Body of pancreas (tissue), 4 donors: ENCODE data around the gene BPIFA2. TPM values are rescaled to one million over a fixed set of nuclear protein-coding genes. Genes with fewer than 3 reads are reported as not detected.
"Not testable (repeated sequence)": the region's sequence is repeated elsewhere in the genome, so short reads cannot be mapped to it uniquely, and the experiment has no call there.

ENCODE experiments used
- ATAC-seq: fragments of 150-250 bp; one replicate; pipeline ENCODE4 v1.9.1; 2016
- DNase-seq, 4 donors: peaks; one replicate each; pipeline ENCODE4 v3.0.0-alpha.2; 2019
- H3K27ac ChIP-seq, 4 donors: fragments of 200-600 bp; sonication (generic); 1 replicate in 3 of 4; 2 replicates in 1 of 4; pipeline versions ENCODE4 v1.5.1 to v1.6.1; 2016 to 2019; ENCODE audit warnings: mild to moderate bottlenecking in 1 of 4, mixed read lengths in 1 of 4, moderate library complexity in 1 of 4
- H3K27me3 ChIP-seq, 2 donors: fragments of 200-600 bp; sonication (generic); one replicate each; pipeline ENCODE4 v1.6.0; 2016; ENCODE audit warnings: mild to moderate bottlenecking in 1 of 2
- H3K36me3 ChIP-seq, 2 donors: fragments of 200-600 bp; sonication (generic); replicated peaks in 1 of 2; 2 replicates each; pipeline ENCODE4 v1.5.1; 2016; ENCODE audit warnings: low read depth in 2 of 2; ENCODE audit not compliant: insufficient read depth in 1 of 2
- H3K4me1 ChIP-seq: fragments of 200-600 bp; sonication (generic); one replicate; pipeline ENCODE4 v1.6.0; 2016
- H3K4me3 ChIP-seq, 2 donors: fragments of 200-600 bp; sonication (generic); 1 replicate in 1 of 2; 2 replicates in 1 of 2; pipeline ENCODE4 v1.5.1; 2016 to 2019
- H3K9me3 ChIP-seq, 3 donors: fragments of 200-600 bp; sonication (generic); 1 replicate in 2 of 3; 2 replicates in 1 of 3; pipeline ENCODE4 v1.5.1; 2016
- POLR2A ChIP-seq, 3 donors: fragments of 450-650 bp; IDR thresholded peaks; one replicate each; pipeline ENCODE4 v1.6.1; 2016; ENCODE audit warnings: antibody characterized with exemption in 3 of 3, mild to moderate bottlenecking in 2 of 3
- WGBS, 2 donors: methylation state at CpG; one replicate each; pipeline ENCODE4 v1.1.5; 2017; 5-methylcytosine and 5-hydroxymethylcytosine counted together
- intact Hi-C: fragments of 100-400 bp; cut with DNase I; formaldehyde crosslinking; loops from one replicate; pipeline ENCODE4 v1.15.1; 2023
- total RNA-seq, 2 donors: library from RNA; depleted of rRNA; stranded (reverse); fragments of >200 nt; gene quantifications; one replicate each; pipeline ENCODE4 v1.1.0, GENCODE V29; 2016
- TF ChIP-seq, protein P1 (sequence below), 7 experiments: fragments of 450-650 bp in 4 of 7; fragments of 200-600 bp in 3 of 7; sonication (generic) in 3 of 7; IDR thresholded peaks; one replicate each; pipeline ENCODE4 v1.5.1; 2016 to 2019; ENCODE audit warnings: antibody characterized with exemption in 7 of 7

BPIFA2 gene
- total RNA-seq, 2 donors from 2014 or later: not detected

DNA sequence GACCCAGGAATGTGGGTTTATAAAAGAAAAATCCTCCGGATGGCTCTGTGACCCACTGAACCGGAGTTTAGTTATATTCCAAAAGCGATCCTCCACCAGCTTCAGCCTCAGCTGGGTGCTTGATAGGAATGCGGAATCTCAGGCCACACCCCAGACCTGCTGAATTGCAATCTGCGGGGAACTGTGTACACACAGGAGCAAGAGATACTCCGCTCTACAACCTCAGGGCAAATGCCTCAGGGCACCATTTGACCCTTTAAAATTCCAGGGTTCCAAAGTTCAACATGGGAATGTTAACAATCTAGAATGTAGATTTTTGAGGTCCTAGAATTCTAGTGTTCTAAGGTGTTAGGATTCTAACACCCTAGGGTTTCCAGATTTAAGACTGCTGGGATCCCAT, 10.8 kb downstream of the BPIFA2 start:
- Histone ChIP-seq H3K4me1 (no peaks in the 10 kb centered on the region), H3K27me3 (no peaks in the 10 kb centered on the region), H3K9me3 (no peaks in the 10 kb centered on the region), H3K36me3 (no peaks in the 10 kb centered on the region), H3K4me3 (no peak overlapping the region), H3K27ac (no peak overlapping the region)
- no peak for DNase-seq
- 69 to 72% methylated on average over 5 to 6 of the region's 6 CpGs for WGBS, 2 donors
- TF ChIP-seq, protein P1, sequence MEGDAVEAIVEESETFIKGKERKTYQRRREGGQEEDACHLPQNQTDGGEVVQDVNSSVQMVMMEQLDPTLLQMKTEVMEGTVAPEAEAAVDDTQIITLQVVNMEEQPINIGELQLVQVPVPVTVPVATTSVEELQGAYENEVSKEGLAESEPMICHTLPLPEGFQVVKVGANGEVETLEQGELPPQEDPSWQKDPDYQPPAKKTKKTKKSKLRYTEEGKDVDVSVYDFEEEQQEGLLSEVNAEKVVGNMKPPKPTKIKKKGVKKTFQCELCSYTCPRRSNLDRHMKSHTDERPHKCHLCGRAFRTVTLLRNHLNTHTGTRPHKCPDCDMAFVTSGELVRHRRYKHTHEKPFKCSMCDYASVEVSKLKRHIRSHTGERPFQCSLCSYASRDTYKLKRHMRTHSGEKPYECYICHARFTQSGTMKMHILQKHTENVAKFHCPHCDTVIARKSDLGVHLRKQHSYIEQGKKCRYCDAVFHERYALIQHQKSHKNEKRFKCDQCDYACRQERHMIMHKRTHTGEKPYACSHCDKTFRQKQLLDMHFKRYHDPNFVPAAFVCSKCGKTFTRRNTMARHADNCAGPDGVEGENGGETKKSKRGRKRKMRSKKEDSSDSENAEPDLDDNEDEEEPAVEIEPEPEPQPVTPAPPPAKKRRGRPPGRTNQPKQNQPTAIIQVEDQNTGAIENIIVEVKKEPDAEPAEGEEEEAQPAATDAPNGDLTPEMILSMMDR (IDR thresholded peaks at IDR 0.05): no peak
- TF ChIP-seq POLR2A (IDR thresholded peaks at IDR 0.05): no peak
- no peak for ATAC-seq
- intact Hi-C loops: no loop called here

DNA sequence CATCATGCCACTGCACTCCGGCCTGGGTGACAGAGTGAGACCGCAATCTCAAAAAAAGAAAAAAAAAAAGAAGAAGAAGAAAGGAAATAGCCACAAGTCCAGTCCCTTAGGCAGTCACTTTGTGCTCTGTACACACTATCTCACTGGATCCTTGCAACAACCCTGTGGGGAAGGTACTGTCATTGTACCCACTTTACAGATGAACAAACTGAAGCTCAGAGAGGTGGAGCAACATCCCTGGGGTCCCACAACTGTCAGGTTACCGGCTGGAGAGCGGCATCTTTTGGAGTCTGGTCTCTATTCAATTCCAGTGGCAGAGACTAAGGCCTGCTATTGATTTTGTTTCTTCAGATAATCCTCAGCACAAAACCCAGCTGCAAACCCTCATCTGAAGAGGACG, 12.2 kb downstream of the BPIFA2 start:
- H3K36me3 ChIP-seq: no peaks in the 10 kb centered on the region
- H3K9me3 ChIP-seq: no peaks in the 10 kb centered on the region
- ATAC-seq: no peak
- no peaks in the 10 kb centered on the region for H3K4me1 ChIP-seq
- no peak overlapping the region for H3K27ac ChIP-seq
- intact Hi-C loops: no loop called here
- WGBS, 2 donors: 85 to 89% methylated on average over 5 of the region's 5 CpGs
- no peaks in the 10 kb centered on the region for H3K27me3 ChIP-seq
- TF ChIP-seq, protein P1 (IDR thresholded peaks at IDR 0.05): no peak
- TF ChIP-seq POLR2A (IDR thresholded peaks at IDR 0.05): no peak
- H3K4me3 ChIP-seq: no peak overlapping the region
- DNase-seq: no peak

DNA sequence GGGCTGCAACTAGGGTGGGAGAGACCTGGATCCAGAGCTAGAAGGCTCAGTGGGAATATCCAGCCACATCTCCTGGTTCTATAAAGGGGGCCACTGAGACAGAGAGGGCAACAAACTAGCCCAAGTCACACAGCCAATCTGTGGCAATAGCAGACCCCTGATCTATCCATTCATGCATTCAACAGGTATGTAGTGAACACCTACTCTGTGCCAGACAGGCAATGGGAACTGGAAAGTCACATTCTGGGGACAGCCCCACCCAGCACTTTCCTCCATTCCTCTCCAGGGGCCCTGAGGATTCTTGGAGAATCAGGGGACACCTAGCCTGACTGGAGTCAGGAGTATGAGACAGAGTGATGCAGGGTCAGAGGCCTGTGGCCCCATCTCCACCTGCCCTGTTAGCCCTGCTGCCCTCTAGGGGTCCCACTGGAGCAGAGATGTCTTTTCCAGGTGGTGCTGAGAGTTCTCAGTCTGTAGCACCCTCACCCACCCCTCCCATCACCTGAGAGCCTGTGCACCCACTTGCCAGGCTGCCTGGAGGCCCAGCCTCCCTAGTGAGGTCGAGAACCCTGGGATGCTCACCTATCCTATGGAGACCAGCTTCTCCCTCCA, 13.6 kb downstream of the BPIFA2 start:
- Histone ChIP-seq H3K4me3 (no peak overlapping the region), H3K27ac (no peak overlapping the region), H3K9me3 (no peaks in the 10 kb centered on the region), H3K27me3 (no peaks in the 10 kb centered on the region), H3K4me1 (no peaks in the 10 kb centered on the region), H3K36me3 (no peaks in the 10 kb centered on the region)
- DNase-seq (no peak), ATAC-seq (no peak)
- intact Hi-C loops: no loop called here
- no peak for TF ChIP-seq POLR2A (IDR thresholded peaks at IDR 0.05)
- TF ChIP-seq, protein P1 (IDR thresholded peaks at IDR 0.05): no peak
- 64% methylated on average over 1 of the region's 1 CpG; no CpG with 5 or more reads in 1 of the 2 donors for WGBS, 2 donors

DNA sequence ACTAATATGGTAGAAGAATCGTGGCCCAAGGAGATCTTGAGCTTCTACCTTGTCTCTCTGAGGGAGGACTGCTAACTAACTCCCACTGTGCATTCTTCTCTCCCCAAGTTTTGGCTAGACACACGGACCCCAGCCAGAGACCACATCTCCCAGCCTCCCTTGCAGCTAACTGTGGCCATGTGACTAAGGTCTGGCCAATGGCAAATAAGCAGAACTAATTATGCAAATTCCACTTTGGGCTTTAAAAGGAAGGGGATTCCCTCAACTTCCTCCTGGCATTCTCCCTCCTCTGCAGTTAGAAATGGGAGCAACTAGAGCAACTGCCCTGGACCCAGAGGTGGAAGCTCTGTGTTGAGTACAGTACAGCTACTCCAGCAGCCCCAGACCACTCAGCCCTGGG, 15.4 kb downstream of the BPIFA2 start:
- 48 to 63% methylated on average over 2 of the region's 2 CpGs for WGBS, 2 donors
- no peaks in the 10 kb centered on the region for H3K36me3 ChIP-seq
- no peaks in the 10 kb centered on the region for H3K4me1 ChIP-seq
- H3K9me3 ChIP-seq: no peaks in the 10 kb centered on the region
- no peak for ATAC-seq
- no peak overlapping the region for H3K4me3 ChIP-seq
- H3K27ac ChIP-seq: no peak overlapping the region
- H3K27me3 ChIP-seq: no peaks in the 10 kb centered on the region
- TF ChIP-seq POLR2A (IDR thresholded peaks at IDR 0.05): no peak
- TF ChIP-seq, protein P1 (IDR thresholded peaks at IDR 0.05): no peak
- intact Hi-C loops: no loop called here
- DNase-seq: no peak

DNA sequence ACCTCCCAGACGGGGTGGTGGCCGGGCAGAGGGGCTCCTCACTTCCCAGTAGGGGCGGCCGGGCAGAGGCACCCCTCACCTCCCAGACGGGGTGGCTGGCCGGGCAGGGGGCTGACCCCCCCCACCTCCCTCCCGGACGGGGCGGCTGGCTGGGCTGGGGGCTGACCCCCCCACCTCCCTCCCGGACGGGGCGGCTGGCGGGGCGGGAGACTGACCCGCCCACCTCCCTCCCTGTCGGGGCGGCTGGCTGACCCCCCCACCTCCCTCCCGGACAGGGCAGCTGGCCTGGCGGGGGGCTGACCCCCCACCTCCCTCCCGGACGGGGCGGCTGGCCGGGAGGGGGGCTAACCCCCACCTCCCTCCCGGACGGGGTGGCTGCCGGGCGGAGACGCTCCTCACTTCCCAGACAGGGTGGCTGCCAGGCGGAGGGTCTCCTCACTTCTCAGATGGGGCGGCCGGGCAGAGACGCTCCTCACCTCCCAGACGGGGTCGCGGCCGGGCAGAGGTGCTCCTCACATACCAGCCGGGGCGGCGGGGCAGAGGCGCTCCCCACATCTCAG, 17.2 kb downstream of the BPIFA2 start:
- H3K4me1 ChIP-seq, H3K9me3 ChIP-seq, H3K27ac ChIP-seq, H3K27me3 ChIP-seq, ATAC-seq, H3K36me3 ChIP-seq, DNase-seq, H3K4me3 ChIP-seq, intact Hi-C loops: not testable (repeated sequence)
- WGBS, 2 donors: 68 to 90% methylated on average over 2 to 6 of the region's 40 CpGs
